IMR-90 (cell line): Measurements from ENCODE around the gene SLC2A13. TPM values are rescaled to one million over a fixed set of nuclear protein-coding genes. Genes with fewer than 3 reads are reported as not detected.
A peak's percentile ranks its signal among the peaks of the same experiment; 100 is the strongest.

Source experiments
- ATAC-seq: fragments of 200-7000 bp; cut with Tn5 transposase; 2 replicates; pipeline ENCODE4 v1.9.1; 2020; ENCODE audit warnings: low read depth, mild to moderate bottlenecking, moderate library complexity
- BruUV-seq: library from RNA; stranded (reverse); fragments of 400-500 nt; replicated peaks from 2 replicates; lab custom pipeline; 2021; lab: Mats Ljungman, UMichigan
- CTCF ChIA-PET: fragments of 300-600 bp; formaldehyde crosslinking; extraction: SDS; loops from one replicate; lab custom pipeline; 2021; ENCODE audit warnings: antibody characterized with exemption; lab: Yijun Ruan, JAX
- POLR2A ChIA-PET: fragments of 300-600 bp; sonication (Branson Sonifier 250); formaldehyde crosslinking; loops from one replicate; lab custom pipeline; 2022; ENCODE audit warnings: antibody characterized with exemption; ENCODE audit not compliant: unreplicated experiment; lab: Charles Lee
- DNase-seq: peaks from one replicate; pipeline ENCODE4 v3.0.0; 2013
- H2AFZ ChIP-seq: replicated peaks from 2 replicates; pipeline ENCODE3; 2013; ENCODE audit warnings: low read length, mild to moderate bottlenecking; ENCODE audit not compliant: poor library complexity
- H2AK5ac ChIP-seq: 2 replicates; pipeline ENCODE4 v1.6.1; 2013; ENCODE audit warnings: low read depth, low read length, inconsistent platforms
- H2AK9ac ChIP-seq: replicated peaks from 2 replicates; pipeline ENCODE3; 2013; ENCODE audit warnings: mild to moderate bottlenecking, low read depth, low read length, moderate library complexity; ENCODE audit not compliant: poor library complexity
- H2BK120ac ChIP-seq: 2 replicates; pipeline ENCODE4 v1.6.1; 2013; ENCODE audit warnings: low read depth, low read length, inconsistent platforms
- H2BK15ac ChIP-seq: 3 replicates; pipeline ENCODE4 v1.6.1; 2013; ENCODE audit warnings: low read depth, low read length, inconsistent platforms
- H2BK20ac ChIP-seq: 2 replicates; pipeline ENCODE4 v1.6.1; 2013; ENCODE audit warnings: low read depth, mild to moderate bottlenecking, inconsistent platforms, low read length, moderate library complexity
- H2BK5ac ChIP-seq: 2 replicates; pipeline ENCODE4 v1.6.1; 2013; ENCODE audit warnings: mild to moderate bottlenecking, low read depth, low read length, inconsistent platforms; ENCODE audit not compliant: poor library complexity, severe bottlenecking
- H3K14ac ChIP-seq: replicated peaks from 2 replicates; pipeline ENCODE4 v1.6.1; 2013; ENCODE audit warnings: low read depth, low read length, inconsistent platforms
- H3K18ac ChIP-seq: 2 replicates; pipeline ENCODE4 v1.6.1; 2013; ENCODE audit warnings: low read depth, low read length, control low read depth
- H3K23ac ChIP-seq: 2 replicates; pipeline ENCODE4 v1.6.1; 2013; ENCODE audit warnings: low read depth, low read length, inconsistent platforms
- H3K27ac ChIP-seq: 2 replicates; pipeline ENCODE4 v1.5.1; 2013; ENCODE audit warnings: mild to moderate bottlenecking, control low read depth, low read length; ENCODE audit not compliant: insufficient read depth
- H3K27me3 ChIP-seq: 2 replicates; pipeline ENCODE4 v1.6.1; 2013; ENCODE audit warnings: low read length; ENCODE audit not compliant: control insufficient read depth, insufficient read depth
- H3K36me3 ChIP-seq: 2 replicates; pipeline ENCODE4 v1.6.1; 2013; ENCODE audit warnings: low read length, mixed read lengths; ENCODE audit not compliant: control insufficient read depth, insufficient read depth
- H3K4ac ChIP-seq: 2 replicates; pipeline ENCODE4 v1.6.1; 2013; ENCODE audit warnings: low read depth, low read length, inconsistent platforms
- H3K4me1 ChIP-seq: 2 replicates; pipeline ENCODE4 v1.6.1; 2013; ENCODE audit warnings: low read length, mixed read lengths; ENCODE audit not compliant: control insufficient read depth, insufficient read depth
- H3K4me2 ChIP-seq: 2 replicates; pipeline ENCODE4 v1.6.1; 2013; ENCODE audit warnings: low read depth, mild to moderate bottlenecking, control low read depth, low read length, moderate library complexity
- H3K4me3 ChIP-seq: 2 replicates; pipeline ENCODE4 v1.5.1; 2013; ENCODE audit warnings: low read depth, mild to moderate bottlenecking, control low read depth, low read length, moderate library complexity; ENCODE audit not compliant: insufficient read depth
- H3K56ac ChIP-seq: 2 replicates; pipeline ENCODE4 v1.6.1; 2013; ENCODE audit warnings: low read length, inconsistent platforms; ENCODE audit not compliant: insufficient read depth; ENCODE audit errors: extremely low read depth
- H3K79me1 ChIP-seq, 2 experiments: 2 replicates each; pipeline ENCODE4 v1.6.1; 2013; ENCODE audit warnings: low read length in 2 of 2, inconsistent platforms in 1 of 2, low read depth in 1 of 2
- H3K9ac ChIP-seq: 2 replicates; pipeline ENCODE4 v1.6.1; 2013; ENCODE audit warnings: low read depth, low read length, control low read depth
- H3K9me1 ChIP-seq: 2 replicates; pipeline ENCODE4 v1.6.1; 2013; ENCODE audit warnings: low read length, inconsistent platforms; ENCODE audit not compliant: insufficient read depth
- H3K9me3 ChIP-seq: 2 replicates; pipeline ENCODE4 v1.6.1; 2013; ENCODE audit warnings: low read length; ENCODE audit not compliant: control insufficient read depth, insufficient read depth
- H4K20me1 ChIP-seq: 2 replicates; pipeline ENCODE4 v1.6.1; 2013; ENCODE audit warnings: low read length, inconsistent platforms; ENCODE audit not compliant: insufficient read depth
- H4K5ac ChIP-seq: 2 replicates; pipeline ENCODE4 v1.6.1; 2013; ENCODE audit warnings: mild to moderate bottlenecking, low read depth, low read length, control low read depth
- H4K8ac ChIP-seq, 2 experiments: 2 replicates each; pipeline ENCODE4 v1.6.1; 2013; ENCODE audit warnings: low read depth in 2 of 2, low read length in 2 of 2, control low read depth in 1 of 2, inconsistent platforms in 1 of 2
- H4K91ac ChIP-seq: 2 replicates; pipeline ENCODE4 v1.6.1; 2013; ENCODE audit warnings: low read depth, low read length, inconsistent platforms; ENCODE audit not compliant: insufficient read depth
- CEBPB ChIP-seq: IDR thresholded peaks from 2 replicates; pipeline ENCODE4 v1.6.1; 2012; ENCODE audit warnings: low read depth, low read length, improper control_type of control experiment
- CTCF ChIP-seq: conservative IDR thresholded peaks from 2 replicates; pipeline ENCODE4 v1.5.1; 2012; ENCODE audit warnings: mild to moderate bottlenecking, low read depth, low read length, improper control_type of control experiment
- MAZ ChIP-seq: IDR thresholded peaks from 2 replicates; pipeline ENCODE4 v1.6.1; 2012; ENCODE audit warnings: low read depth, mild to moderate bottlenecking, low read length, improper control_type of control experiment, moderate library complexity, borderline replicate concordance
- NFE2L2 ChIP-seq: fragments of 150-350 bp; IDR thresholded peaks from 2 replicates; pipeline ENCODE4 v1.6.1; 2016; ENCODE audit warnings: low read depth, mild to moderate bottlenecking, low read length
- RAD21 ChIP-seq: IDR thresholded peaks from 2 replicates; pipeline ENCODE4 v1.6.1; 2012; ENCODE audit warnings: low read length, improper control_type of control experiment
- RCOR1 ChIP-seq: IDR thresholded peaks from 2 replicates; pipeline ENCODE4 v1.6.1; 2012; ENCODE audit warnings: mild to moderate bottlenecking, low read length, improper control_type of control experiment; ENCODE audit not compliant: insufficient replicate concordance
- SMC3 ChIP-seq: fragments of 150-350 bp; IDR thresholded peaks from 2 replicates; pipeline ENCODE4 v1.6.1; 2016; ENCODE audit warnings: low read depth, mild to moderate bottlenecking, antibody characterized with exemption, low read length, moderate library complexity
- USF2 ChIP-seq: fragments of 150-350 bp; IDR thresholded peaks from 2 replicates; pipeline ENCODE4 v1.6.1; 2017; ENCODE audit warnings: mild to moderate bottlenecking, antibody characterized with exemption, low read length, low read depth
- WGBS, 2 experiments: methylation state at CpG; one replicate each; pipeline versions ENCODE4 v1.1.5 to v1.1.7; 2013; ENCODE audit warnings: missing lambda C conversion rate in 2 of 2; ENCODE audit not compliant: insufficient read length in 1 of 2; ENCODE audit errors: extremely low coverage in 2 of 2; 5-methylcytosine and 5-hydroxymethylcytosine counted together
- dilution Hi-C: fragments of 300-500 bp; cut with HindIII; formaldehyde crosslinking; loops from one replicate; pipeline ENCODE4 v1.14.3; 2018; ENCODE audit warnings: low sequenced_read_pairs; ENCODE audit not compliant: unreplicated experiment
- in situ Hi-C: fragments of 300-500 bp; cut with MboI; formaldehyde crosslinking; loops from 3 replicates; pipeline ENCODE4 v1.14.3; 2019; ENCODE audit warnings: low sequenced_read_pairs, inconsistent platforms, mixed read lengths
- intact Hi-C: fragments of 100-400 bp; cut with micrococcal nuclease; formaldehyde crosslinking; loops from 2 replicates; pipeline ENCODE4 v1.10.0; 2022
- polyA plus RNA-seq, 3 experiments: library from polyadenylated mRNA; depleted of rRNA; stranded (reverse); fragments of >200 nt; gene quantifications; 2 replicates each; pipeline ENCODE4 v1.2.3, GENCODE V29; 2012; ENCODE audit warnings: low replicate concordance in 1 of 3
- total RNA-seq: library from RNA; depleted of rRNA; stranded (reverse); fragments of >200 nt; gene quantifications from 2 replicates; pipeline ENCODE4 v1.2.3, GENCODE V29; 2012

Gene SLC2A13
- total and polyA plus RNA-seq, 2 of the 4 experiments (the other 2 are of a cell fraction), result 1.5 to 3.9 TPM

GRCh38 chr12:39814626-39815025, 291.3 kb downstream of the SLC2A13 start:
- no peaks in the 10 kb centered on the region for H3K9me3 ChIP-seq
- no peaks in the 10 kb centered on the region for H3K36me3 ChIP-seq
- DNase-seq (no peak), ATAC-seq (no peak)
- no CpG with 5 or more reads among the region's 2 CpGs for WGBS, 2 experiments
- H3K4me1 ChIP-seq, result no peaks in the 10 kb centered on the region
- no peak overlapping the region for H4K8ac ChIP-seq
- H3K18ac ChIP-seq, result no peak overlapping the region
- in situ Hi-C loops, result no loop called here
- no peak overlapping the region for H2BK120ac ChIP-seq
- H2BK5ac ChIP-seq, result no peak overlapping the region
- no peaks in the 10 kb centered on the region for H3K27me3 ChIP-seq
- POLR2A ChIA-PET, result no interaction called here
- TF ChIP-seq NFE2L2, result no peak
- no peak for TF ChIP-seq MAZ
- no peak for TF ChIP-seq RAD21
- peak; percentile 72 for TF ChIP-seq CEBPB
- no peak for TF ChIP-seq RCOR1
- no peak for TF ChIP-seq USF2
- TF ChIP-seq SMC3, result no peak
- no peak for TF ChIP-seq CTCF
- intact Hi-C loops, result no loop called here
- no peak overlapping the region for H3K27ac ChIP-seq
- no peak overlapping the region for H3K14ac ChIP-seq
- no peak overlapping the region for H3K23ac ChIP-seq
- H4K20me1 ChIP-seq, result no peaks in the 10 kb centered on the region
- H2AK5ac ChIP-seq, result no peak overlapping the region
- no peak overlapping the region for H3K4me3 ChIP-seq
- CTCF ChIA-PET, result interaction anchor here (0.6 to 1.2 kb wide), 2 partner anchors 16 to 179 kb away, joined by 3 to 4 read pairs; no protein-coding TSS in a partner anchor
- no peak overlapping the region for H2AK9ac ChIP-seq
- no peak overlapping the region for H3K9ac ChIP-seq
- no TSS peak for BruUV-seq
- H4K91ac ChIP-seq, result no peak overlapping the region
- H3K9me1 ChIP-seq, result no peaks in the 10 kb centered on the region
- H3K4me2 ChIP-seq, result no peak overlapping the region
- no peak overlapping the region for H3K56ac ChIP-seq
- no peak overlapping the region for H2BK15ac ChIP-seq
- H2AFZ ChIP-seq, result no peak overlapping the region
- H3K79me1 ChIP-seq, result no peaks in the 10 kb centered on the region
- no peak overlapping the region for H2BK20ac ChIP-seq
- dilution Hi-C loops, result no loop called here
- H4K5ac ChIP-seq, result no peak overlapping the region
- H3K4ac ChIP-seq, result no peak overlapping the region
